Hematopoietic multipotent progenitor cell treated with erythropoietin and hydrocortisone succinate and interleukin-3 and kit ligand, for 6 days (in vitro differentiated cells): ENCODE measurements around the gene ITPRIP.

ENCODE experiments used
- DNase-seq: peaks from one replicate; pipeline ENCODE4 v3.0.0-alpha.2; 2015

ITPRIP gene, protein sequence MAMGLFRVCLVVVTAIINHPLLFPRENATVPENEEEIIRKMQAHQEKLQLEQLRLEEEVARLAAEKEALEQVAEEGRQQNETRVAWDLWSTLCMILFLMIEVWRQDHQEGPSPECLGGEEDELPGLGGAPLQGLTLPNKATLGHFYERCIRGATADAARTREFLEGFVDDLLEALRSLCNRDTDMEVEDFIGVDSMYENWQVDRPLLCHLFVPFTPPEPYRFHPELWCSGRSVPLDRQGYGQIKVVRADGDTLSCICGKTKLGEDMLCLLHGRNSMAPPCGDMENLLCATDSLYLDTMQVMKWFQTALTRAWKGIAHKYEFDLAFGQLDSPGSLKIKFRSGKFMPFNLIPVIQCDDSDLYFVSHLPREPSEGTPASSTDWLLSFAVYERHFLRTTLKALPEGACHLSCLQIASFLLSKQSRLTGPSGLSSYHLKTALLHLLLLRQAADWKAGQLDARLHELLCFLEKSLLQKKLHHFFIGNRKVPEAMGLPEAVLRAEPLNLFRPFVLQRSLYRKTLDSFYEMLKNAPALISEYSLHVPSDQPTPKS

DNA sequence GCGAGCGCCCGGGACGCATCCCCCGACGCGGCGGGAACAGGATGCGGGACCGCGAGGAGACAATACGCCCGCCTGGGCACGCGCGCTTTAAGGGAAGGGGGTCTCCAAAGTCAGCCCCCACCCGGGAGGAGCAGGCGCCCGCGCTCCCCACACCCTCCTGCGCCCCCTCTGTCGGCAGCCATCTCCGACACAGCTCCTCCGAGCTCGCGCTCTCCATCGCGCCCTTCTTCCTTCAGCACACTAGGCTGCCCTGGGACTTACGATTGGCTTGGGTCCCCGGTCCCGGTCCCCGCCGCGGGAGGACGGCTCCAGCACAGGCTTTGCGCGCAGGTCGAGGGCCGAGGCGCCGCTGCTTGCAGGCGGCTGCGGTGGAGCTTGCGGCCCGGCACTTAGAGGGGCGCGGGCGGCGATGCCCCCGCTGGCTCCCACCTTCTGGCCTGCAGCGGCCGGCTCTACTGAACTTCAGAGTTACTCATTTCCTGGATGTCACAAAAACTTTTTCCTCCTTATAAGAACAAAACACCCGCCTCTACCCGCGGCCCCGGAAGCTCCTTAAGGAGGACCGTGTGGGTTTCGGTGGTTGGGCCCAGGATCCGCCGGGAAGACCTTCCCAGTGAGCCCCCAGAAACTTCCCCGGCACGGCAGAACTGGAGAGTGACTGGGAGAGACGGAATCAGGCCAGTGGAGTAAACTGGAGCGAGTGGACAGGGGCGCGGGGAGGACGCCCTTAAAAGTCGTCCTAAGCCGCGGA lies at the start of gene ITPRIP:
ITPRIP (minus strand) TSS at position 481 of the 751 bp plus-strand sequence. CDS start 22,414 bp downstream, outside the sequence.
- peak; percentile 93 for DNase-seq

DNA sequence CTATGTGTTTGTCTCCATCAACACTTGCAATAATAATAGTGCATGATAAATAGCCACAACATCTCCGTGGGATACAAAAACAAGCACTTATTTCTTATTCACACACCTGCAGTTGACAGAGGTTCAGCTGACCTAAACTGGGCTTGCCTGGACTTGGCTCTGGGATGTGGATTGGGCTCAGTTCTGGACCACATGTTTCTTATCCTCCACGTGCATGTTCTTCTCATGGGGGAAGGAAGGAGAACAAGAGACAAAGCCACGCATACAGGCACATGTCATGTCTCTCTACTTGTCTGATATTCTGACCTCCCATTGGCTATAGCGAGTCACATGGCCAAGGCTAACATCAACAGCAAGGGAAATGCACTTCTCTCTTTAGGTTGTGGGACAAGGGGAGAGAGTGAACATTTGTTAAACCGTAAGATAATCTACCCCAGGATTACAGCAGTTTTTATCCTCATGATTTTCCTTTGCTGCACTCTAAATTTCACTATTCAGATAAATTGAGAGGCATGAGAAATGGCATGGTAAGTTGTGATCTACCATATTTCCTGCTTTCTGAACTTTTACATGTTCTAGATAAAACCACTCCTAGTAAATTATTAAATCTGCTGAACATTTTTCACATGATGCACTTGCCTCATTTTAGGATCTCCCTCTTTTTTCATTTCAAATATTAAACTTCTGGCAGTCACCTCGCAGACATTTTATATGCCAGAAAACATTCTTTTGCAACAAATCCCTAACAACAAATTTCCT lies 49.0 kb upstream of the ITPRIP start:
- DNase-seq = no peak

DNA sequence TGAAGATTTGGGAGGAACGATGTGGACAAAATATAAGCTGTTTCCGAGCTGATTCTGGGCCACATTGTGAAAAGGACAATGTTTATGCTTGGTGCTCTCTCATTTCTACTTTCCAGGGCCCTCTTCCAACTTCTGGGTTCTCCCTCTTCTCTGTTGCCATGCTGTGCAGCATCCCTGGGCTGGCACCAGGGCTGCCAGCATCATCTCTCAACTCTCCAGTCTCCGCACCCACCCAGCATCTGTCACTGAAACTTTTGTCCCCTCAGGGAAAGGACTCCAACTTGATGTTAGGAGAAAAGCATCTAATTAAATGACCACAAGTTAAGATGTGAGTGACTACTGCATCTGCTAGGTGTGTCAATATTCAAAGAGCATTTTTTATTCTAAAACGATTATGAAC lies 42.1 kb upstream of the ITPRIP start:
- no peak for DNase-seq

- DNase-seq = no peak
Measured at GRCh38 chr10:104376784-104377300, 38.6 kb upstream of the ITPRIP start.

DNA sequence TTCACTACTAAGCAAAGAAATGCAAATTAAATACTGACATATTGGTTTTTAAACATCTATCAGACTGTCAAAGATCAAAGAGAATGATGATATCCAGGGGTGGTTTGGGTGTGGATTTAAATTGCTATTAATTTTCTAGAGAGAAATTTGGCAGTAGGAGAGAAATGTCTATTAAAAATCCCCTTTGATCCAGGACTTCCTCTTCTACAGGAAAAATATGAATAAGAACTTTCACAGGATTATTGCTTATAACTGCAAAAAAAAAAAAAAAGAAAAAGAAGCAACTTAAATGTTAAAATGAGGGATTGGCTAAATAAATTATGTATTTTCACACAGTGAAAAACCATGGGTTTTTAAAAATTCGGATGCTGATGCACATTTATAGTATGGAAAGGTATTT lies 36.3 kb upstream of the ITPRIP start:
- DNase-seq = no peak

DNA sequence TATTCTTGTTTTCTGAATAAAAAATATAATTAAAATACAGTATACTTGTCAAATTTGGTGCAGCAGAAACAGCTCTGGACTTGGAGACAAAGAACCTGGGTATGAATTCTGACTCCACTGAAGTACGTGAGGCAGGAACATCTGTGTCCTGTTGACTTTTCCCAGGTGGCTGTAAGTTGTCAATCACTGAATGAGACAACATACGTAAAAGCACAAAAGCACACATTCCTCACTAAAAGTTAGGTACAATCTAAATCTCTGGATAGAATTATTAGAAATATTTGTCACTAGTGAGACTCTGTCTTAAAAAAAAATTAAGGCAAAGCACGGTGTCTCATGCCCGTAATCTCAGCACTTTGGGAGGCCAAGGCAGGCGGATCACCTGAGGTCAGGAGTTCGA lies 33.5 kb upstream of the ITPRIP start:
- no peak for DNase-seq

GRCh38 chr10:104368381-104368780 lies 30.1 kb upstream of the ITPRIP start:
- no peak for DNase-seq

DNA sequence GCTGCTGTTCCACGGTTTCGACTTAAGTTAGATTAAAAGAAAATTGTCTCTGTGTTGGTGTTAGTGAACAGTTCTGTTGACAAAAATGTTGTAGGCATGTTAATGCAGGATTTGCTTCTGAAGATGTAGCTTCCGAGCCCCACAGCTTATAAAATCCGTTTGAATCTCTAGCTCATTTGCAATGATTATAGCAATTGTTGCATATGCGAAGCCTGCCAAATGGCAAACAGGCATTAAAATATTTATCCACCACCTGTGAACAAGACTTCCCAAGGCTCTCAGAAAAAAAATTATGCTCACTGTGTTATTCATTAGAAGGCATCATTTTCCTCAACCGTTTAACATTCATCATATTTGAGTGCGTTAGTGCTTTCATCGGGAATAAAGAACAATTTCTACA lies 29.6 kb upstream of the ITPRIP start:
- DNase-seq = no peak

- no peak for DNase-seq
Measured at GRCh38 chr10:104359811-104360210, 21.5 kb upstream of the ITPRIP start.

DNA sequence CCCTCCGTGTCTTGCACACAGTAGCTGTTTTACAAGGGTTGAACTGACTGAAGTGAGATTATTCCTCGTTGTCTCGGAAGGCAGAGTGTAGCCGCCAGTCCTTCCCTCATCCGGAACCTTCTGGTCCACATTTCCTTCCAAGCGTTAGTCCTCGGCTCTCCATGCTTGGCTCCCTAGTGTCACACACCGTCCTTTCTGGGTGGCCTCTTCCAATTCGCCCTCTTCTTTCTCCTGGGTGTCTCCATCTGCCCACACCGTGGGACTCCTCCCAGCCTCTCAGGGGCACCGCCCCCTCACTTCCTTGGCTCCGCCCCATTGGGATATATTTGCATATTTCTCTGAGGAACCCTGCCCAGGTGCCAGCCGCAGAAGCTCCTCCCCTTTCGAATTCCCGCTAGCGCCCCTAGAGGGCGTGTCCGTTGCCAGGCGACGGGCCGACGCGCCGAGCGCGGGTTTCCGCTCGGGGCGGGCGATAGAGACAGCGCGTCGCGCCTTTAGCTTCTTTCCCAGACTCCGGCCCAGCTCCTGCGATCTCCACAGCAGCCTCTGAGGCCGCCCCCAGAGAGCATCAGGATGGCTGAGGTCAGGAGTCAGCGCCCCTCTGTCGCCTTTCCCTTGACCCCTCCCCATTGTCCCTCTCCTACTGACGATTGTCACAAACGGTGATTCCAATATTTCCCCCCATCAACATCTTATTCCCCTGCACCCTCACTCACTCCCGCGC lies 15.2 kb upstream of the ITPRIP start, which contains the start of gene CFAP58:
CFAP58 (plus strand) TSS at position 509 of the 724 bp plus-strand sequence; CDS start at position 574, 65 bp downstream.
- peak; percentile 98 for DNase-seq

- no peak for DNase-seq
Measured at GRCh38 chr10:104351919-104352318, 13.7 kb upstream of the ITPRIP start.

- peak; percentile 73 for DNase-seq
Measured at GRCh38 chr10:104351061-104351702, 12.9 kb upstream of the ITPRIP start.

DNA sequence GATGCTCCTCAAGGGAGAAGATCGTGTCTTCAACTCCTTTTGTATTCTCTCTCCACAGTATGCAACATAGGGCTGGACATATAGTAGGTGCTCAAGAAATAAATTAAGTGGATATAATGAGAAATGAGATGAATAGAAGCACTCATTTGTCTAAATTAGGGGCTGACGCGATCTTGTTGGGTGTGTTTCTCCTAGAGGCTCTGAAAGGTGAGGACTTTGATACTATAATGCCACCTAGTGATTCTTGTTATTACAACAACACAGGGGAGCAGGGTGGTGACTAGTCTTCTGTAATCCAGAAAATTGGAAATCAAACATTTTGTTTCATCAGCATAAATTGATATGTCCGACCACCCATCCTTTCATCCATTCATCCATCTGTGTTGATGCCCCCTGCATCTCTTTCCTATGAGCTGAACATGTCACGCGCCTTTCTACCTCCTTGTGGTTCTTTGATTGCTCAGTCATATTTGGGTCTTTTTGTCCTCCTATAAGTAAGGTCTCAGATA lies 11.9 kb upstream of the ITPRIP start:
- DNase-seq = peak; percentile 92

- peak; percentile 51 for DNase-seq
Measured at GRCh38 chr10:104349623-104350126, 11.4 kb upstream of the ITPRIP start.

DNA sequence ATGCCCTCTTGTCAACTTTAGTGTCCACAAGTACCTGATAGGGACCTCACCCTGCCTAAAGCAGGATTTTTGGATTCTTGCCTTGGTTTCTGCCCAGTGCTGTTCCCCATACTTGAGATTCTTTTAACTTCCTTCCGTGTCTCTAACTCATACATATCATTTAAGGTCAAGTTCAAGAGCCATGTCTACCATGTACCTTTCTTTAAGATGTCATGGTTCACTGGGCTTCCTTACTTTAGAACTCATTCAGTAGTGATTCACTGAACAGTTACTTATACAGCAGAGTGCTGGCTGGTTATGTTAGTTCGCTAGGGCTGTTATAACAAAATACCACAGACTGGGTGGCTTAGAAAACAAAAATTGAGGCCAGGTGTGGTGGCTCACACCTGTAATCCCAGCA lies 10.3 kb upstream of the ITPRIP start:
- no peak for DNase-seq

- DNase-seq = peak; percentile 54
Measured at GRCh38 chr10:104347295-104348045, 9.2 kb upstream of the ITPRIP start.

- no peak for DNase-seq
Measured at GRCh38 chr10:104345941-104346340, 7.7 kb upstream of the ITPRIP start.

DNA sequence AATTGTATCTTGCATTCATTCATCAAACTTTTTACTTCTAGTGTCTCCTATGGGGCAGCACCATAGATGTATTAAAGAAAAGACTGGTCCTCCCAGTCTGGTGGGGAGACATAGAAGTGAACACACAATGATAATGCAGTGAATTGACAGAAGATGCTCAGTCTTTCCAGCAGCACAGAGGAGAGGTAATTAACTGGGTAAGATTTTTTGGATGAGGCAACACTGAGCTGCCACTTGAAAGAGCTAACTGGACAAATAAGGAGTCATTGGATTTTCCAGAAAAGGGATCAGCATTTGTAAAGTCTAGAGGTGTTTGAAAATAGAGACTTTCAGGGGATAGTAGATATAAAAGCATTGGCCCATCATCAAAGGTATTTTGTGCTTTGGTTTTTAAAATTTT lies 7.2 kb upstream of the ITPRIP start:
- no peak for DNase-seq

- DNase-seq = no peak
Measured at GRCh38 chr10:104344219-104344618, 6.0 kb upstream of the ITPRIP start.

- no peak for DNase-seq
Measured at GRCh38 chr10:104342941-104343411, 4.7 kb upstream of the ITPRIP start.
